HG03460 (cell line): ENCODE measurements around the gene TMEM79.
"Not testable (repeated sequence)": the region's sequence is repeated elsewhere in the genome, so short reads cannot be mapped to it uniquely, and the experiment has no call there.

Experiments used
- ATAC-seq: cut with Tn5 transposase; IDR thresholded peaks from one replicate; pipeline ENCODE4 v1.9.1; 2021; ENCODE audit not compliant: unreplicated experiment

Gene TMEM79

GRCh38 chr1:156298852-156299357 lies 14.8 kb downstream of the TMEM79 start, which contains the start of gene VHLL:
TSS of gene VHLL (minus strand) at chr1:156299307. CDS start at chr1:156299189, 118 bp downstream.
- ATAC-seq: no peak

GRCh38 chr1:156303241-156303640 lies 19.1 kb downstream of the TMEM79 start:
- no peak for ATAC-seq

- ATAC-seq: no peak
Observed at GRCh38 chr1:156305215-156305614, 21.1 kb downstream of the TMEM79 start.

- ATAC-seq: no peak
Observed at GRCh38 chr1:156308078-156308477, 24.0 kb downstream of the TMEM79 start.

GRCh38 chr1:156310962-156311361 lies 26.8 kb downstream of the TMEM79 start:
- no peak for ATAC-seq

- no peak for ATAC-seq
Observed at GRCh38 chr1:156316909-156317308, 32.8 kb downstream of the TMEM79 start.

GRCh38 chr1:156319664-156320063 lies 35.5 kb downstream of the TMEM79 start:
- ATAC-seq: no peak

GRCh38 chr1:156320560-156320959 lies 36.4 kb downstream of the TMEM79 start:
- ATAC-seq: no peak

- not testable (repeated sequence) for ATAC-seq
Observed at GRCh38 chr1:156323179-156323578, 39.1 kb downstream of the TMEM79 start.

GRCh38 chr1:156336242-156336641 lies 52.1 kb downstream of the TMEM79 start:
- no peak for ATAC-seq

- no peak for ATAC-seq
Observed at GRCh38 chr1:156337052-156337887, 53.1 kb downstream of the TMEM79 start.

GRCh38 chr1:156337888-156338179 lies 53.7 kb downstream of the TMEM79 start:
- ATAC-seq: no peak

- ATAC-seq: peak; percentile 93
Observed at GRCh38 chr1:156338180-156338976, 54.3 kb downstream of the TMEM79 start, which contains the start of the genes CCT3 and TSACC. TSS of gene CCT3 (minus strand) at chr1:156338292. CDS start at chr1:156338184, 108 bp downstream. TSS of gene TSACC (plus strand) at chr1:156338526. CDS start at chr1:156339758, 1,232 bp downstream.
